ENCODE data around the gene LYST. TPM values are rescaled to one million over a fixed set of nuclear protein-coding genes. Genes with fewer than 3 reads are reported as not detected.
A peak's percentile ranks its signal among the peaks of the same experiment; 100 is the strongest.

The LYST gene
- polyA plus RNA-seq, 1 of the 3 experiments (the other 2 are of a cell fraction): 3.9 TPM

DNA sequence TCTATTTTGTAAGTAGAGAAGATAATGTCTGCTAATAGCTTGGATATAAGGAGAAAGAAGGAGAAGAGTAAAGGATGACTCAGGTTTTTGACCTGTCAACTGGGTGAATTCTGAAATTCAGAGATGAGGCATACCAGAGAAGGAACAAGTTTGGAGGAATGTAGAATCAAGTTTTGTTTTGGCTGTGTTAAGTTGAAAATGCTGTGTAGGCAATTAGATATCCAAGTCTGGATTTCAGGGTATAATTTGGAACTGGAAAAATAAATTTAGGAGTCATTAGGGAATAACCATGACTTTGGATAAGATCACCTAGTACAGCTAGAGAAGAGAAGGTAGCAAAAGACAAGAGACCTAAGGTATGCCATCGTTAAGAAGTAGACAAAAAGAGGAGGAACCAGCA is 194.7 kb downstream of the LYST start:
- H3K4me2 ChIP-seq: no peak overlapping the region
- no peaks in the 10 kb centered on the region for H3K9me2 ChIP-seq
- no peaks in the 10 kb centered on the region for H3F3A ChIP-seq (replicated peaks; ENCODE audit: insufficient read depth)
- H3K27me3 ChIP-seq (ENCODE audit: insufficient read depth): no peaks in the 10 kb centered on the region
- WGBS (ENCODE audit: low lambda C conversion rate): 78% methylated on average over 1 of the region's 1 CpG
- POLR2A ChIA-PET: no interaction called here
- no peaks in the 10 kb centered on the region for H3K4me1 ChIP-seq (ENCODE audit: control insufficient read depth in 1 of 2, insufficient read depth in 2 of 2, low read depth in 1 of 2, low read length in 1 of 2)
- H3K9me3 ChIP-seq: peaks cover 11% of the 10 kb centered on the region
- H3K79me2 ChIP-seq (ENCODE audit: insufficient read depth): no peaks in the 10 kb centered on the region
- no peak overlapping the region for H3K4me3 ChIP-seq (ENCODE audit: low read depth in 2 of 2, low read length in 1 of 2)
- H2AFZ ChIP-seq (ENCODE audit: low read depth): no peak overlapping the region
- H3K9ac ChIP-seq: no peak overlapping the region
- H4K20me1 ChIP-seq (ENCODE audit: insufficient read depth): no peaks in the 10 kb centered on the region
- CTCF ChIA-PET: no interaction called here
- DNase-seq: no peak
- TF ChIP-seq FOSL2 (IDR thresholded peaks at IDR 0.05; ENCODE audit: borderline replicate concordance, low read depth) (no peak), GATA2 (CRISPR knock-in tag; IDR thresholded peaks at IDR 0.05) (no peak), CHD2 (IDR thresholded peaks at IDR 0.05; ENCODE audit: low read length, partially characterized antibody) (no peak), TEAD4 (IDR thresholded peaks at IDR 0.05; ENCODE audit: borderline replicate concordance, insufficient read depth) (no peak), GABPA (IDR thresholded peaks at IDR 0.05; ENCODE audit: low read depth) (no peak)
- TF ChIP-seq, protein P1, sequence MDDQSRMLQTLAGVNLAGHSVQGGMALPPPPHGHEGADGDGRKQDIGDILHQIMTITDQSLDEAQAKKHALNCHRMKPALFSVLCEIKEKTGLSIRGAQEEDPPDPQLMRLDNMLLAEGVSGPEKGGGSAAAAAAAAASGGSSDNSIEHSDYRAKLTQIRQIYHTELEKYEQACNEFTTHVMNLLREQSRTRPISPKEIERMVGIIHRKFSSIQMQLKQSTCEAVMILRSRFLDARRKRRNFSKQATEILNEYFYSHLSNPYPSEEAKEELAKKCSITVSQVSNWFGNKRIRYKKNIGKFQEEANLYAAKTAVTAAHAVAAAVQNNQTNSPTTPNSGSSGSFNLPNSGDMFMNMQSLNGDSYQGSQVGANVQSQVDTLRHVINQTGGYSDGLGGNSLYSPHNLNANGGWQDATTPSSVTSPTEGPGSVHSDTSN (IDR thresholded peaks at IDR 0.05): no peak
- TF ChIP-seq, protein P2, sequence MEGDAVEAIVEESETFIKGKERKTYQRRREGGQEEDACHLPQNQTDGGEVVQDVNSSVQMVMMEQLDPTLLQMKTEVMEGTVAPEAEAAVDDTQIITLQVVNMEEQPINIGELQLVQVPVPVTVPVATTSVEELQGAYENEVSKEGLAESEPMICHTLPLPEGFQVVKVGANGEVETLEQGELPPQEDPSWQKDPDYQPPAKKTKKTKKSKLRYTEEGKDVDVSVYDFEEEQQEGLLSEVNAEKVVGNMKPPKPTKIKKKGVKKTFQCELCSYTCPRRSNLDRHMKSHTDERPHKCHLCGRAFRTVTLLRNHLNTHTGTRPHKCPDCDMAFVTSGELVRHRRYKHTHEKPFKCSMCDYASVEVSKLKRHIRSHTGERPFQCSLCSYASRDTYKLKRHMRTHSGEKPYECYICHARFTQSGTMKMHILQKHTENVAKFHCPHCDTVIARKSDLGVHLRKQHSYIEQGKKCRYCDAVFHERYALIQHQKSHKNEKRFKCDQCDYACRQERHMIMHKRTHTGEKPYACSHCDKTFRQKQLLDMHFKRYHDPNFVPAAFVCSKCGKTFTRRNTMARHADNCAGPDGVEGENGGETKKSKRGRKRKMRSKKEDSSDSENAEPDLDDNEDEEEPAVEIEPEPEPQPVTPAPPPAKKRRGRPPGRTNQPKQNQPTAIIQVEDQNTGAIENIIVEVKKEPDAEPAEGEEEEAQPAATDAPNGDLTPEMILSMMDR (IDR thresholded peaks at IDR 0.05): no peak
- H3K36me3 ChIP-seq (replicated peaks in 1 of 2; ENCODE audit: control insufficient read depth in 1 of 2, insufficient read depth in 2 of 2, low read length in 1 of 2): peaks cover 17 to 63% of the 10 kb centered on the region in 2 experiments
- H3K27ac ChIP-seq (ENCODE audit: low read depth in 2 of 2, low read length in 1 of 2): no peak overlapping the region

DNA sequence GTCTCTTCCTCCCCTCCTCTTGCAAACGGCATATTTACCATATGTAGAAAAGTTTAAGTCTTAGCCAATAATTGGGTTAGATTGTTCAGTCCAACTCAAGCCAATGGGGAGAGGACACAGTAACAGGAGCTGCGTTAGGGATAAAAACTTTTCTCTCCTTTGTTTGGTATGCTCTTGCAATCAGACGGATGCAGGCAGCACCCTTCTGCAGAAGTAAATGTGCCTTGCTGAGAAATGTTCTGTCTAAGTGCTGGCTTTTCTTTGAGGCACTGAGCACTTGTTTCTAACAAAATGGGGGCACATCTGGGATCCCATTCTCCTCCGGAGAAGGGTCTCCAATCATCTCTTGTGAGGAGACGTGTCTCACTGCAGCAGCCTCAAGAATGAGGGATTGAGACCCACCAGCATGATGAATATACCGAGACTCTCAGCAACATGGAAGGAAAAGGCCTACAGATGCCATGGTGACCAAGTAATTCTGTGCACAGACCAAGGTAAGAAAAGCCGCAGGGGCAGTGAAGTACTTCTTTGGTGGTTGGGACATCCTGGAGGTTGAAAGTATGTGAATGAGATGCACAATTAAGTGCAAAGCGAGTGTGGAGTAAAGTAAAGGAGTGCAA is 196.4 kb downstream of the LYST start:
- POLR2A ChIA-PET: no interaction called here
- Histone ChIP-seq H3K27ac (ENCODE audit: low read depth in 2 of 2, low read length in 1 of 2) (no peak overlapping the region), H3K27me3 (ENCODE audit: insufficient read depth) (no peaks in the 10 kb centered on the region), H3K9me3 (peaks cover 11% of the 10 kb centered on the region), H3K9me2 (no peaks in the 10 kb centered on the region), H4K20me1 (ENCODE audit: insufficient read depth) (no peaks in the 10 kb centered on the region), H3F3A (replicated peaks; ENCODE audit: insufficient read depth) (no peaks in the 10 kb centered on the region), H3K4me2 (no peak overlapping the region), H3K36me3 (replicated peaks in 1 of 2; ENCODE audit: control insufficient read depth in 1 of 2, insufficient read depth in 2 of 2, low read length in 1 of 2) (peaks cover 0 to 46% of the 10 kb centered on the region in 2 experiments), H3K4me1 (ENCODE audit: control insufficient read depth in 1 of 2, insufficient read depth in 2 of 2, low read depth in 1 of 2, low read length in 1 of 2) (no peaks in the 10 kb centered on the region), H2AFZ (ENCODE audit: low read depth) (no peak overlapping the region), H3K9ac (no peak overlapping the region), H3K4me3 (ENCODE audit: low read depth in 2 of 2, low read length in 1 of 2) (no peak overlapping the region; a peak in 1 of 4 replicates), H3K79me2 (ENCODE audit: insufficient read depth) (no peaks in the 10 kb centered on the region)
- CTCF ChIA-PET: no interaction called here
- TF ChIP-seq, protein P3, sequence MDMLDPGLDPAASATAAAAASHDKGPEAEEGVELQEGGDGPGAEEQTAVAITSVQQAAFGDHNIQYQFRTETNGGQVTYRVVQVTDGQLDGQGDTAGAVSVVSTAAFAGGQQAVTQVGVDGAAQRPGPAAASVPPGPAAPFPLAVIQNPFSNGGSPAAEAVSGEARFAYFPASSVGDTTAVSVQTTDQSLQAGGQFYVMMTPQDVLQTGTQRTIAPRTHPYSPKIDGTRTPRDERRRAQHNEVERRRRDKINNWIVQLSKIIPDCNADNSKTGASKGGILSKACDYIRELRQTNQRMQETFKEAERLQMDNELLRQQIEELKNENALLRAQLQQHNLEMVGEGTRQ (IDR thresholded peaks at IDR 0.05; ENCODE audit: borderline replicate concordance, low read depth, low read length): no peak
- TF ChIP-seq, protein P4, sequence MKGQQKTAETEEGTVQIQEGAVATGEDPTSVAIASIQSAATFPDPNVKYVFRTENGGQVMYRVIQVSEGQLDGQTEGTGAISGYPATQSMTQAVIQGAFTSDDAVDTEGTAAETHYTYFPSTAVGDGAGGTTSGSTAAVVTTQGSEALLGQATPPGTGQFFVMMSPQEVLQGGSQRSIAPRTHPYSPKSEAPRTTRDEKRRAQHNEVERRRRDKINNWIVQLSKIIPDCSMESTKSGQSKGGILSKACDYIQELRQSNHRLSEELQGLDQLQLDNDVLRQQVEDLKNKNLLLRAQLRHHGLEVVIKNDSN (IDR thresholded peaks at IDR 0.05; ENCODE audit: borderline replicate concordance, low read depth): peak; percentile 21; the same call in 1 of the 2 replicates
- peak; percentile 12; the same call in 1 of the 2 replicates for TF ChIP-seq TCF12 (IDR thresholded peaks at IDR 0.05)
- 79% methylated on average over 8 of the region's 8 CpGs for WGBS (ENCODE audit: low lambda C conversion rate)
- DNase-seq: no peak
